Neuron (in vitro differentiated cells): Measurements from ENCODE around the gene STK31.
"Not testable (repeated sequence)": the region's sequence is repeated elsewhere in the genome, so short reads cannot be mapped to it uniquely, and the experiment has no call there.

ENCODE experiments used
- H2AFZ ChIP-seq: one replicate; pipeline ENCODE4 v1.6.1; 2013; ENCODE audit warnings: low read depth, mild to moderate bottlenecking, inconsistent platforms, low read length, moderate library complexity
- H3K27me3 ChIP-seq: one replicate; pipeline ENCODE4 v1.6.1; 2013; ENCODE audit warnings: low read length; ENCODE audit not compliant: insufficient read depth
- H3K36me3 ChIP-seq: one replicate; pipeline ENCODE4 v1.6.1; 2013; ENCODE audit warnings: low read length; ENCODE audit not compliant: insufficient read depth
- H3K4me1 ChIP-seq: one replicate; pipeline ENCODE4 v1.6.1; 2013; ENCODE audit warnings: low read length; ENCODE audit not compliant: insufficient read depth
- H3K4me3 ChIP-seq: 2 replicates; pipeline ENCODE4 v1.5.1; 2013; ENCODE audit warnings: mild to moderate bottlenecking, low read length, moderate library complexity
- H3K9me3 ChIP-seq: one replicate; pipeline ENCODE4 v1.6.1; 2013; ENCODE audit warnings: low read length

STK31 gene

DNA sequence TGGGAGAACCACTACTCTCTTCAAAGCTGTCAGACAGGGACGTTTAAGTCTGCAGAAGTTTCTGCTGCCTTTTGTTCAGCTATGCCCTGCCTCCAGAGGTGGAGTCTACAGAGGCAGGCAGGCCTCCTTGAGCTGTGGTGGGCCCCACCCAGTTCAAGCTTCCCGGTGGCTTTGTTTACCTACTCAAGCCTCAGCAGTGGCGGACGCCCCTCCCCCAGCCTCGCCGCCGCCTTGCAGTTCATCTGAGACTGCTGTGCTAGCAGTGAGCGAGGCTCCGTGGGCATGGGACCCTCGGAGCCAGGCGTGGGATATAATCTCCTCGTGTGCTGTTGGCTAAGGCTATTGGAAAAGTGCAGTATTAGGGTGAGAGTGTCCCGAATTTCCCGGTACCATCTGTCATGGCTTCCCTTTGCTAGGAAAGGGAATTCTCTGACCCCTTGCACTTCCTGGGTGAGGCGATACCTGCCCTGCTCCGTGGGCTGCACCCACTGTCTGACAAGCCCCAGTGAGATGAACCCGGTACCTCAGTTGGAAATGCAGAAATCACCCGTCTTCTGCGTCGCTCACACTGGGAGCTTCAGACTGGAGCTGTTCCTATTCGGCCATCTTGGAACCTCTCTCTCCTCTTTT is 12.7 kb downstream of the STK31 start:
- H3K36me3 ChIP-seq, H2AFZ ChIP-seq, H3K4me3 ChIP-seq, H3K4me1 ChIP-seq, H3K27me3 ChIP-seq, H3K9me3 ChIP-seq: not testable (repeated sequence)

DNA sequence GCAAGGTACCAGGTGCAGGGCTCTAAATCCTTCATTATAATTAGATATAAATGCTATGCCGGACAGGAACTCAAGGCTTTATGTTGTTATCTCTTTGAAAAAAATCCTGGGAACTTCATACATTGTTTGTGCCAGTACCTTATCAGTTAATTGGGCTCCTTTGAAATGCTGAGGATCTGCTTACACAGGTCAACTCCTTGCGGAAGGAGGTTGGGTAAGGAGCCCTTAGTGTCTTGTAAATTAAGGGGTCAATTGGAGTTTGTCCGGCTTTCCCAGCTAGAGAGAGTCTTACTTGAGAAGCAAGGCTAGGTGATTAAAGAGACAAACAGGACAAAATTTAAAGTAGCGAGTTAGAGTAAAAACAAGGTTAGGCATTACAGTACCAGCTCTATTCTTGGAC is 14.1 kb downstream of the STK31 start:
- not testable (repeated sequence) for H3K9me3 ChIP-seq, H3K27me3 ChIP-seq, H3K4me1 ChIP-seq, H3K36me3 ChIP-seq, H2AFZ ChIP-seq, H3K4me3 ChIP-seq

DNA sequence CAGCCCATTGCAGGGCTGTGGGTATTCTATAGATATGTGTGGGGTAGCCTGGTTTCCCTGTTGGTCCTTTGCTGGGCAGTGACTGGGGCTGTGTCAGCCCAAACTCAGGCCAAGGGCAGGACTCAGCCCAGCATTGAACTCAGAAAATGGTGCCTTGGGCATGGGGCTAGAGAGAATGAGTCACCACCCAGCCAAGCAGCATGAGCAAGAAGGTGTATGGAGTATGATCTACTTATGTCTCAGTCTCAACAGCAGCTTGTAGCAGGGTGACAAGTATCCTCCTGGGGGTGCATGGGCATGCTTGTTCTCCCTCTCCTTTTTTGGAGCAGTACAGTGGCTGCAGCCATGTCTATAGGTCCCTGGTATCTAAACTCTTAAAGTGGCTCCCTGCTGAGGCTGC is 32.0 kb downstream of the STK31 start:
- Histone ChIP-seq H3K4me1 (no peaks in the 10 kb centered on the region), H3K36me3 (no peaks in the 10 kb centered on the region), H3K27me3 (no peaks in the 10 kb centered on the region), H3K9me3 (peaks cover 6% of the 10 kb centered on the region), H3K4me3 (no peak overlapping the region), H2AFZ (no peak overlapping the region)

DNA sequence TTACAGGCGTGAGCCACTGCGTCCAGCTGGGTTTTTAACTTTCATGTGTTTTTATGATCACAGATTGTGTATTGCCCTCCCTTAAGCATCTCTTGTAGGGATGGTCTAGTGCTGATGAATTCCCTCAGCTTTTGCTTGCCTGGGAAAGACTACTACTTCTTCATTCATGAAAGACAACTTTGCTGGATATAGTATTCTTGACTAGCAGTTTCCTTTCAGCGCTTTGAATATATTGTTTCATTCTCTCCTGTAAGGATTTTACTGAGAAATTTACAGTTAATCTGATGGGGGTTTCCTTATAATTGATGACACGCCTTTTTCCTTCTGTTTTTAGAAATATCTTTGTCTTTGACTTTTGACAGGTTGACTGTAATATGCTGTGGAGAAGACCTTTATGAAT is 33.2 kb downstream of the STK31 start:
- no peak overlapping the region for H2AFZ ChIP-seq

DNA sequence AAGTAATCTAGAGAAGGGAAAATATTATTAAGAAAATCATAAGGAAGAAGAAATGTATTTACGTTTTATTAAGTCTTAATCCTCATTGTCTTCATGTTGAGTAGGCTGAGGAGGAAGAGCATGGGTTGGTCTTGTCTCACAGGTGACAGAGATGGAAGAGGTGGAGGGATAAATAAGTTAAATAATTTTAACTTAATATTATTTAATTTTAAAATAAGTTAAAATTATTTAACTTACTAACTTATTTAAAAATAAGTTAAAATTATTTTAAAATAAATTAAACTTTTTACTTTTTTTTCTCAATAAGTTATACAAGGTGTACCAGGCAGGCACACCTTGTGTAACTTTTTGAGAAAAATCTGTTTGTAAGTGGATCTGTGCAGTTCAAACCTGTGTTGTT is 36.6 kb downstream of the STK31 start:
- Histone ChIP-seq H3K27me3 (no peaks in the 10 kb centered on the region), H3K4me1 (no peaks in the 10 kb centered on the region), H2AFZ (no peak overlapping the region), H3K36me3 (no peaks in the 10 kb centered on the region), H3K9me3 (peaks cover 6% of the 10 kb centered on the region), H3K4me3 (no peak overlapping the region)

More for the DNA sequence above, 33.2 kb downstream of the STK31 start:
- Histone ChIP-seq H3K36me3 (no peaks in the 10 kb centered on the region), H3K4me3 (no peak overlapping the region), H3K27me3 (no peaks in the 10 kb centered on the region), H3K9me3 (peaks cover 6% of the 10 kb centered on the region), H3K4me1 (no peaks in the 10 kb centered on the region)

DNA sequence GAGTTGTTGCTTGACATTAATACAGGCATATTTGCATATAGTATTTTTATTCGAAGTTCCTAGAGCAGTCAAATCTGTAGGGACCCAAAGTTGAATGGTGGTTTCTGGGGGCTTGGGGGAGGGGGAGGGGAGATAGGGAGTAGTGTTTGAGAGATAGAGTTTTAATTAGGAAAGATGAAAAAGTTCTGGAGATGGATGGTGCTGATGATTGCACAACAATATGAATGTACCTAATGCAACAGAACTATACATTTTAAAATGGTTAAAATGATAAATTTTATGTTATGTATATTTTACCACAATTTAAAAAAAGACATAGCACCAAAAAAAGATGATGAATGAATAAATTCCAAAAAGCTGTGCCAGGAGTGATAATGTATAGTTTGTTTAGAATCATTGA is 41.8 kb downstream of the STK31 start:
- Histone ChIP-seq H3K4me3 (no peak overlapping the region), H3K36me3 (no peaks in the 10 kb centered on the region), H2AFZ (no peak overlapping the region), H3K4me1 (no peaks in the 10 kb centered on the region), H3K9me3 (no peaks in the 10 kb centered on the region), H3K27me3 (no peaks in the 10 kb centered on the region)

DNA sequence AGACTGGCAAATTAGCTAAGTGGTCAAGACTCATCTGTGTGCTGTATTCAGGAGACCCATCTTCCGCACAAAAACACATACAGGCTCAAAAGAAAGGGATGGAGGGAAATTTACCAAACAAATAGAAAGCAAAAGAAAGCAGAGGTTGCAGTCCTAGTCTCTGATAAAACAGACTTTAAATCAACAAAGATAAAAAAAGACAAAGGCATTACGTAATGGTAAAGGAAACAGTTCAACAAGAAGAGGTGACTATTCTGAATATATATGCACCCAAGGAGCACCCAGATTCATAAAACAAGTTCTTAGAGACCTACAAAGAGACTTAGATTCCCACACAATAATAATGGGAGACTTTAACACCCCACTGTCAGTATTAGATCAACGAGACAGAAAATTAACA is 48.8 kb downstream of the STK31 start:
- not testable (repeated sequence) for H3K27me3 ChIP-seq, H3K4me3 ChIP-seq, H3K9me3 ChIP-seq, H2AFZ ChIP-seq, H3K36me3 ChIP-seq, H3K4me1 ChIP-seq

DNA sequence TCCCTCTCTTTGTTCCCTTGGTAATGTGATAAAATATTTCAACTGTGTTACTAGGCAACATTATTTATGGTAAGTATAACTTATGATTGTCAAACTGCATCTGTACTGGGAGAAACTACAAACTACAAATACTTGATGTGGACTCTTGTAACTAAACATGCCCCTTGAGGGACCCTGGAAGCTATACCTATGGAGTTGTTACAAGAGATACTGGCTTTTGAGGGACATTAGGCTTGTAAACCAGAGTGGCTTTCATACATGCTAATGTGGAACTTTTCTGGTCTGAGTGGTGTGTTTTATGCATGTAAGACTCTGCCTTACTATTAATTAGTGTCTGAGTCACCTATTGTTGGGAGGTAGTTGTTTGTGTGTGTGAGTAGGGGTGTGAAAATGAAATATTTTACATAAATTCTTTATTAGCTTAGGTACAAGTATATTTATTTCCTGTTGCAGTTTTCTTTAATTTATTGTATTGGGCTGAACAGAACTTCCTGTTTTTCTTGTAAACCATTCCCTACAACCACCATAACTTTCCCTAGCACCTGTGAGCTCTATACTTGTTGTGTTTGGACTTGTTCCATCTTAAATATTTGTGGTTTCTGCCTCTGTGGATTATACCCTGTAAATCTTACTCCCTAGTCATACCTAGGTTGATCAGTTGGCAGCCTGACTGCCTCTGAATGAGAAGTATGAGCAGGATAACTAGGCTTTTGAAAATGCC is 49.8 kb downstream of the STK31 start:
- H2AFZ ChIP-seq: no peak overlapping the region
- no peaks in the 10 kb centered on the region for H3K27me3 ChIP-seq
- no peaks in the 10 kb centered on the region for H3K4me1 ChIP-seq
- no peaks in the 10 kb centered on the region for H3K36me3 ChIP-seq
- no peak overlapping the region for H3K4me3 ChIP-seq
- no peaks in the 10 kb centered on the region for H3K9me3 ChIP-seq

DNA sequence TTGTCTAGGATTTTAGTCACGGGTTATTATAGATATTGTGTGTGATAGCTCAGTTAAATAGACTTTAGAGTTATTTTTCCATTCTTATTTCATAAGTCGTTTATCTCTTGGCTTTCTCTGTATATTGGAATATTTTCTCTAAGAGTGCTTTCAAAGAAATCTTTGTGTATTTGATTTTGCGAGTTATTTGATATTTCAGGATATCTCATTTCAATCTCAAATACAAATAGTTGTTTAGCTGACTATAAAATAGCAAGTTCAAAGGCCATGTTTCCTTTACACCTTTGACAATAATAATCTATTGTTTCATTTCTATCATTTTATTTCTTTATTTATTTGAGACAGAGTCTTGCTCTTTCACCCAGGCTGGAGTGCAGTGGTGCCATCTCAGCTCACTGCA is 55.9 kb downstream of the STK31 start:
- no peaks in the 10 kb centered on the region for H3K9me3 ChIP-seq
- no peaks in the 10 kb centered on the region for H3K36me3 ChIP-seq
- H3K4me1 ChIP-seq: no peaks in the 10 kb centered on the region
- H3K27me3 ChIP-seq: no peaks in the 10 kb centered on the region
- no peak overlapping the region for H3K4me3 ChIP-seq
- H2AFZ ChIP-seq: no peak overlapping the region

DNA sequence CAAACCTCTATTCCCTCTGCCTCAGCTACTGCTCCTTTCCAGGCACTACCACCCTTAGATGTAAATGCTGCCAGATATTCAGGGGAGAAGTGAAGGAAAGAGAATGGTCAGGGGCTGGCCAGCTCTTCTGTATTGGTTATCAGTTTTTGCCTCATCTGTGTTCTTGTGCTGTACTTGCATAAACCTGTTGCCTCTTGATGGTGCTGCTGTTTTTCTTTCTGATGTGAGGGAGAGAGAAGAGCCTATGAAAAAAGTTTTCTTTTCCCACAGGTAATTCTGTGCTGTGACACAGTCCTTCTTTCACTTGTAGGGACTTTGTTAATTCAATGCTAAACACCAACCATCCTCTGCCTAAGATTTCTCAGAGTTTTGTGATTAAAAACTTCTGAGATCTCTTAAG is 57.5 kb downstream of the STK31 start:
- Histone ChIP-seq H2AFZ (no peak overlapping the region), H3K4me3 (no peak overlapping the region), H3K9me3 (no peaks in the 10 kb centered on the region), H3K4me1 (no peaks in the 10 kb centered on the region), H3K36me3 (no peaks in the 10 kb centered on the region), H3K27me3 (no peaks in the 10 kb centered on the region)

DNA sequence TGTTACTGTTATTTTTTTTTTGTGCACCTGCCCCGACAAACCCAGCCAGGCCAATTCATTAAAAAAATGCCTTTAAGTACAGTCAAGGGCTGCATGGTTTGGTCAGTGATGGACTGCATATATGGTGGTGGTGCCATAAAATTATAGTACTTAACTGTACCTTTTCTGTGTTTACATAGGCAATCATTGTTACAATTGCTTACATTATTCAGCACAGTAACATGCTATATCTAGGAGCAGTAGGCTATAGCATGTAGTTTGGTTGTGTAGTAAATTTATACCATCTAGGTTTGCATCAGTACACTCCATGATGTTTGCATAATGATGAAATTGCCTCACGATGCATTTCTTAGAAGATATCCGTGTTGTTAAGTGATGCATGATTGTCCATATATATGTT is 58.0 kb downstream of the STK31 start:
- Histone ChIP-seq H3K9me3 (no peaks in the 10 kb centered on the region), H2AFZ (no peak overlapping the region), H3K27me3 (no peaks in the 10 kb centered on the region)

DNA sequence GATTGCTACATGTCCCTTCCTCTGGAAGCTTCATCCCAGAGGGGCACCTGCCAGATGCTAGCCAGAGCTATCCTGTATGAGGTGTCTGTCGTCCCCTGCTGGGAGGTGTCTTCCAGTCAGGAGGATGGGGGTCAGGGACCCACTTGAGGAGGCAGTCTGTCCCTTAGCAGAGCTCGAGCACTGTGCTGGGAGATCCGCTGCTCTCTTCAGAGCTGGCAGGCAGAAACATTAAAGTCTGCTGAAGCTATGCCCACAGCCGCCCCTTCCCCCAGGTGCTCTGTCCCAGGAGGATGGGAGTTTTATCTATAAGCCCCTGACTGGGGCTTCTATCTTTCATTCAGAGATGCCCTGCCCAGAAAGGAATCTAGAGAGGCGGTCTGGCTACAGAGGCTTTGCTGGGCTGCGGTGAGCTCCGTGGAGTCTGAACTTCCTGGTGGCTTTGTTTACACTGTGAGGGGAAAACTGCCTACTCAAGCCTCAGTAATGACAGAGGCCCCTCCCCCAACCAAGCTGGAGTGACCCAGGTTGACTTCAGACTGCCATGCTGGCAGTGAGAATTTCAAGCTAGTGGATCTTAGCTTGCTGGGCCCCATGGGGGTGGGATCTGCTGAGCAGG is 69.3 kb downstream of the STK31 start:
- H3K4me1 ChIP-seq, H3K4me3 ChIP-seq, H3K27me3 ChIP-seq, H3K9me3 ChIP-seq, H2AFZ ChIP-seq, H3K36me3 ChIP-seq: not testable (repeated sequence)

More for the DNA sequence above, 58.0 kb downstream of the STK31 start:
- H3K4me1 ChIP-seq: no peaks in the 10 kb centered on the region
- H3K36me3 ChIP-seq: no peaks in the 10 kb centered on the region
- H3K4me3 ChIP-seq: no peak overlapping the region

DNA sequence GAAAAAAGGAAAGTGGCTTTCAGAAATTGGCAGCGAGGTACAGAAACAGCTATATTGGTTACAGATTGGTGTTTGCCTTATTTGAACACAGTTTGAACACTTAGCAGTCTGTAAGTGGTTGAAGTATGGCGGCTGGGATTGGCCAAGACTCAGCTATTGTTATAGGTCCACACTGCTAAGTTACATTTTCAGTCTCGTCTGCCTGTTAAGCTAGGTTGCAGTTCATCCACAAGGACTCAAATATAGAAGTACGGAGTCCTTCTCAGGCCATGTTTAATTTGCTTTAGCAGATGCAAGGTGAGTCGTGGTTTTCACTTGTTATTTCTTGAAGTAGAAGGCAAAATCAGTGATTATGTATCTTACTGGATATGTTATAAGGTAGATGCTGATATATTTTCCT is 73.1 kb downstream of the STK31 start:
- Histone ChIP-seq H3K4me1 (no peaks in the 10 kb centered on the region), H2AFZ (no peak overlapping the region), H3K36me3 (no peaks in the 10 kb centered on the region), H3K4me3 (no peak overlapping the region), H3K9me3 (no peaks in the 10 kb centered on the region), H3K27me3 (no peaks in the 10 kb centered on the region)
